B cell (primary cell): Measurements from ENCODE around the gene EMILIN3. TPM values are rescaled to one million over a fixed set of nuclear protein-coding genes. Genes with fewer than 3 reads are reported as not detected.

Experiments used
- ATAC-seq: fragments of 200-7000 bp; cut with Tn5 transposase; one replicate; pipeline ENCODE4 v1.10.0; 2021; ENCODE audit warnings: low read depth, mild to moderate bottlenecking, moderate number of reproducible peaks, moderate library complexity
- CTCF ChIA-PET: fragments of 350-600 bp; sonication (Branson Sonifier 250); formaldehyde crosslinking; loops from one replicate; lab custom pipeline; 2021; ENCODE audit warnings: antibody characterized with exemption, inconsistent platforms; lab: Charles Lee
- POLR2A ChIA-PET: fragments of 350-600 bp; sonication (Branson Sonifier 250); formaldehyde crosslinking; loops from one replicate; lab custom pipeline; 2021; ENCODE audit warnings: antibody characterized with exemption; lab: Charles Lee
- DNase-seq: peaks from one replicate; pipeline ENCODE4 v3.0.0; 2013
- H2AFZ ChIP-seq: 2 replicates; pipeline ENCODE4 v1.6.1; 2012; ENCODE audit warnings: mild to moderate bottlenecking, low read depth, low read length; ENCODE audit not compliant: insufficient read depth, poor library complexity, severe bottlenecking
- H3K27ac ChIP-seq, 2 donors: 1 replicate in 1 of 2; 2 replicates in 1 of 2; pipeline ENCODE4 v1.5.1; 2012 to 2013; ENCODE audit warnings: low read length in 2 of 2, mild to moderate bottlenecking in 2 of 2, moderate library complexity in 1 of 2
- H3K27me3 ChIP-seq, 4 experiments: fragments of 200-600 bp in 1 of 4; sonication (generic) in 1 of 4; replicated peaks in 1 of 4; 1 replicate in 2 of 4; 2 replicates in 2 of 4; pipeline versions ENCODE4 v1.6.1 to v1.7.0; 2013 to 2016; ENCODE audit warnings: low read length in 3 of 4, mild to moderate bottlenecking in 2 of 4, mixed read lengths in 1 of 4, moderate library complexity in 1 of 4; ENCODE audit not compliant: insufficient read depth in 4 of 4, control insufficient read depth in 3 of 4; ENCODE audit errors: control extremely low read depth in 1 of 4
- H3K36me3 ChIP-seq, 2 experiments: replicated peaks in 1 of 2; 1 replicate in 1 of 2; 2 replicates in 1 of 2; pipeline versions ENCODE4 v1.6.1 to v1.7.1; 2013; ENCODE audit warnings: low read length in 1 of 2; ENCODE audit not compliant: insufficient read depth in 2 of 2, control insufficient read depth in 1 of 2; ENCODE audit errors: control extremely low read depth in 1 of 2, extremely low read depth in 1 of 2
- H3K4me1 ChIP-seq, 2 donors: fragments of 200-600 bp in 1 of 2; sonication (generic) in 1 of 2; 1 replicate in 1 of 2; 2 replicates in 1 of 2; pipeline versions ENCODE4 v1.5.1 to v1.6.1; 2013 to 2017; ENCODE audit warnings: low read length in 2 of 2; ENCODE audit not compliant: control insufficient read depth in 2 of 2, insufficient read depth in 2 of 2
- H3K4me2 ChIP-seq: replicated peaks from 2 replicates; pipeline ENCODE3; 2012; ENCODE audit warnings: mild to moderate bottlenecking, low read depth, low read length; ENCODE audit not compliant: poor library complexity, severe bottlenecking
- H3K4me3 ChIP-seq, 5 experiments: fragments of 200-600 bp in 1 of 5; sonication (generic) in 1 of 5; 1 replicate in 3 of 5; 2 replicates in 2 of 5; pipeline versions ENCODE4 v1.5.1 to v1.7.0; 2011 to 2016; ENCODE audit warnings: low read length in 4 of 5, mild to moderate bottlenecking in 4 of 5, low read depth in 2 of 5, control low read depth in 1 of 5, moderate library complexity in 1 of 5; ENCODE audit not compliant: insufficient read depth in 1 of 5; ENCODE audit errors: control extremely low read depth in 1 of 5, extremely low read depth in 1 of 5
- H3K79me2 ChIP-seq: fragments of 200-600 bp; sonication (generic); one replicate; pipeline ENCODE4 v1.6.0; 2016; ENCODE audit warnings: low read length; ENCODE audit not compliant: control insufficient read depth, insufficient read depth
- H3K9ac ChIP-seq: fragments of 200-600 bp; sonication (generic); 2 replicates; pipeline ENCODE4 v1.6.1; 2017; ENCODE audit warnings: mild to moderate bottlenecking, low read length, moderate library complexity
- H3K9me3 ChIP-seq, 3 donors: one replicate each; pipeline versions ENCODE4 v1.6.1 to v1.7.1; 2013; ENCODE audit warnings: low read length in 2 of 3; ENCODE audit not compliant: control insufficient read depth in 2 of 3, insufficient read depth in 1 of 3; ENCODE audit errors: control extremely low read depth in 1 of 3
- H4K20me1 ChIP-seq: 2 replicates; pipeline ENCODE4 v1.6.0; 2012; ENCODE audit warnings: mild to moderate bottlenecking, low read length; ENCODE audit not compliant: insufficient read depth, control insufficient read depth, poor library complexity, severe bottlenecking
- H3K27ac Mint-ChIP-seq: one replicate; pipeline ENCODE4 v1.8.0; 2021; ENCODE audit warnings: mixed read lengths
- H3K27me3 Mint-ChIP-seq: one replicate; pipeline ENCODE4 v1.8.0; 2021; ENCODE audit warnings: mixed read lengths
- H3K4me1 Mint-ChIP-seq: one replicate; pipeline ENCODE4 v1.8.0; 2021; ENCODE audit warnings: mixed read lengths
- H3K4me3 Mint-ChIP-seq: one replicate; pipeline ENCODE4 v1.8.0; 2021; ENCODE audit warnings: mixed read lengths
- H3K9me3 Mint-ChIP-seq: one replicate; pipeline ENCODE4 v1.8.0; 2022; ENCODE audit warnings: mixed read lengths; ENCODE audit not compliant: insufficient read depth
- EZH2 ChIP-seq: IDR thresholded peaks from 2 replicates; pipeline ENCODE4 v1.6.1; 2012; ENCODE audit warnings: borderline replicate concordance, low read depth, mild to moderate bottlenecking, moderate library complexity, low read length; ENCODE audit not compliant: insufficient read depth, poor library complexity, severe bottlenecking
- WGBS: methylation state at CpG from one replicate; pipeline ENCODE4 v1.1.5; 2013; ENCODE audit warnings: missing lambda C conversion rate; ENCODE audit not compliant: insufficient coverage; 5-methylcytosine and 5-hydroxymethylcytosine counted together
- intact Hi-C: fragments of 100-400 bp; cut with micrococcal nuclease; formaldehyde crosslinking; loops from one replicate; pipeline ENCODE4 v1.10.0; 2022
- polyA plus RNA-seq: library from polyadenylated mRNA; depleted of rRNA; stranded (reverse); fragments of >200 nt; gene quantifications from 2 replicates; pipeline ENCODE4 v1.2.3, GENCODE V29; 2012
- total RNA-seq, 2 donors: library from RNA; stranded (reverse); fragments of 120-200 nt in 1 of 2; gene quantifications; 1 replicate in 1 of 2; 2 replicates in 1 of 2; pipeline versions ENCODE4 v1.2.3 to v1.2.4, GENCODE V29; 2013 to 2022
- TF ChIP-seq, protein P1 (sequence below): fragments of 200-600 bp; IDR thresholded peaks from one replicate; pipeline ENCODE4 v1.8.0; 2022; ENCODE audit warnings: antibody characterized with exemption, mild to moderate bottlenecking

Gene EMILIN3
- total and polyA plus RNA-seq, 2 donors (not counting 1 experiment from before 2014, with no cell fraction given): not detected

DNA sequence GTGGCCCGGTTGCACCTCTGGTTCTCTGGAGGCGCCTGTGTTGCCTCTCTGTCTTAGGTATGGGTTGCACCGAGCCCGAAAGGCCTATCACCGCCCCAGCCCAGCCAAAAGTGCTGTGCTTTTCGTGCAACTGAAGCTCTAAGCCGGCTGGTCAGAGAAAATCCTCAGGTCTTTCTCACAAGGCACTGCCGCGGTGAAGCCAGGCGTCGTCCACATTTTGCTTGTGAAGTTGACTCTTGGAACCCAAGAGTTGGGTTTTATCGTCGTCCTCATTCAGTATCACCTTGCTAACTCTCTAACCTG lies 726 bp upstream of the EMILIN3 start:
- H3K4me3 ChIP-seq: no peak overlapping the region
- peaks cover 46% of the 10 kb centered on the region for H3K27me3 Mint-ChIP-seq
- H3K9me3 ChIP-seq: peaks cover 0 to 27% (median 5%) of the 10 kb centered on the region in 3 donors
- H2AFZ ChIP-seq: no peak overlapping the region
- H3K4me2 ChIP-seq: no peak overlapping the region
- no peaks in the 10 kb centered on the region for H3K36me3 ChIP-seq
- POLR2A ChIA-PET: no interaction called here
- H3K27ac Mint-ChIP-seq: no peak overlapping the region
- DNase-seq (no peak), ATAC-seq (no peak)
- intact Hi-C loops: no loop called here
- WGBS: 46% methylated on average over 13 of the region's 13 CpGs
- peak overlapping the region; percentile 47 for H3K4me3 Mint-ChIP-seq
- peaks cover 5% of the 10 kb centered on the region for H3K9me3 Mint-ChIP-seq
- H3K4me1 ChIP-seq: no peaks in the 10 kb centered on the region
- no peaks in the 10 kb centered on the region for H4K20me1 ChIP-seq
- H3K27me3 ChIP-seq: peaks cover 0 to 19% (median 9%) of the 10 kb centered on the region in 4 experiments
- CTCF ChIA-PET: no interaction called here
- H3K79me2 ChIP-seq: no peaks in the 10 kb centered on the region
- no peak overlapping the region for H3K9ac ChIP-seq
- H3K27ac ChIP-seq: no peak overlapping the region
- TF ChIP-seq, protein P1, sequence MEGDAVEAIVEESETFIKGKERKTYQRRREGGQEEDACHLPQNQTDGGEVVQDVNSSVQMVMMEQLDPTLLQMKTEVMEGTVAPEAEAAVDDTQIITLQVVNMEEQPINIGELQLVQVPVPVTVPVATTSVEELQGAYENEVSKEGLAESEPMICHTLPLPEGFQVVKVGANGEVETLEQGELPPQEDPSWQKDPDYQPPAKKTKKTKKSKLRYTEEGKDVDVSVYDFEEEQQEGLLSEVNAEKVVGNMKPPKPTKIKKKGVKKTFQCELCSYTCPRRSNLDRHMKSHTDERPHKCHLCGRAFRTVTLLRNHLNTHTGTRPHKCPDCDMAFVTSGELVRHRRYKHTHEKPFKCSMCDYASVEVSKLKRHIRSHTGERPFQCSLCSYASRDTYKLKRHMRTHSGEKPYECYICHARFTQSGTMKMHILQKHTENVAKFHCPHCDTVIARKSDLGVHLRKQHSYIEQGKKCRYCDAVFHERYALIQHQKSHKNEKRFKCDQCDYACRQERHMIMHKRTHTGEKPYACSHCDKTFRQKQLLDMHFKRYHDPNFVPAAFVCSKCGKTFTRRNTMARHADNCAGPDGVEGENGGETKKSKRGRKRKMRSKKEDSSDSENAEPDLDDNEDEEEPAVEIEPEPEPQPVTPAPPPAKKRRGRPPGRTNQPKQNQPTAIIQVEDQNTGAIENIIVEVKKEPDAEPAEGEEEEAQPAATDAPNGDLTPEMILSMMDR: no peak
- no peak for TF ChIP-seq EZH2
- peaks cover 6% of the 10 kb centered on the region for H3K4me1 Mint-ChIP-seq

DNA sequence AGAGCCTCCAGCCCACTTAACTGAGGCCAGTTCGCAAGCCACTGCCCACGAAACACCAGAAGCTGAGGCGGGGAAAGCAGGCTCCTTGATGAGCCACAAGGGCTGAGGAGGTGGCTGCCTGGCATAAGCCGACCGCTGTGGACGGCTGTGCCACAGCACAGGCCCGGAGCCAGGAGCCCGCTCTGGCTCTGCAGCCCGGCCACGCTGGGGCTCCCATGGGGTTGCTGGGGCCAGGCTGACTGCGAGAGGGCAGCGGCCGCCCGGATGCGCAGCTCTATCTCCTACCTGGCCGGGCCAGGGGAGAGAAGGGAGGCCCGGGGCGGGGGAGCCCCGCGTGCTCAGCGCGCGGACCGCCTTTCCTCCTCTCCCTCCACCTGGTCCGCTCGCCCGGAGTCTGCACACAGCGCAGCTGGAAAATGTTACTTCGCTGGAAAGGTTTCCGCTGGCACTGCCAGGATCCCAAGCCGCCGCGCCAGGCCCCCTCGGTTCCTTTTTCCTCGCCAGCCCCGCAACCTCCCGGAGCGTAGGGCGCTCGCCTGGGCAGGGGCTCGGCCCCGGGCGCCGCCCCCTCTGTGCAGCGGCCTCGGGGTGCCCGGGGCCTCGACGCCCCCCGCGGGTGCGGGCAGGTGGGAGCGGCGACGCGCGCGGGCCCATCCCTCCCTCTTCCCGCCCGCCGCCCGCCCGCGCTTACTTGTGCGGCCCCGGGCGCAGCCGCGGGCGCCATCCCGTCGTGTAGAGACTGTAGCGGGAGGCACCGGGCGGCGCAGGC lies 657 bp downstream of the EMILIN3 start:
- CTCF ChIA-PET: no interaction called here
- Histone ChIP-seq H3K27me3 (peaks cover 0 to 19% (median 9%) of the 10 kb centered on the region in 4 experiments), H3K4me1 (no peaks in the 10 kb centered on the region), H3K4me2 (peak overlapping the region; percentile 3), H4K20me1 (no peaks in the 10 kb centered on the region), H3K9ac (no peak overlapping the region), H3K36me3 (no peaks in the 10 kb centered on the region), H3K79me2 (no peaks in the 10 kb centered on the region), H3K9me3 (peaks cover 0 to 13% (median 0%) of the 10 kb centered on the region in 3 donors), H2AFZ (no peak overlapping the region), H3K27ac (no peak overlapping the region), H3K4me3 (no peak overlapping the region)
- 9% methylated on average over 66 of the region's 76 CpGs for WGBS
- intact Hi-C loops: no loop called here
- TF ChIP-seq, protein P1: no peak
- no peak for TF ChIP-seq EZH2
- no peak for ATAC-seq
- H3K27ac Mint-ChIP-seq: no peak overlapping the region
- H3K9me3 Mint-ChIP-seq: no peaks in the 10 kb centered on the region
- H3K4me3 Mint-ChIP-seq: peak overlapping the region; percentile 10
- peaks cover 40% of the 10 kb centered on the region for H3K27me3 Mint-ChIP-seq
- no peak for DNase-seq
- POLR2A ChIA-PET: no interaction called here
- H3K4me1 Mint-ChIP-seq: peaks cover 6% of the 10 kb centered on the region
